Gastroesophageal sphincter (tissue), 4 donors: Measurements from ENCODE around the gene DNAJC25. TPM values are rescaled to one million over a fixed set of nuclear protein-coding genes. Genes with fewer than 3 reads are reported as not detected.

ENCODE experiments used
- ATAC-seq: fragments of 150-250 bp; one replicate; pipeline ENCODE4 v1.9.1; 2016; ENCODE audit warnings: mild to moderate bottlenecking, moderate library complexity
- H3K27ac ChIP-seq, 4 donors: fragments of 200-600 bp; sonication (generic) in 3 of 4; 1 replicate in 3 of 4; 2 replicates in 1 of 4; pipeline ENCODE4 v1.5.1; 2016 to 2019
- H3K27me3 ChIP-seq: fragments of 200-600 bp; sonication (generic); one replicate; pipeline ENCODE4 v1.5.1; 2019
- H3K36me3 ChIP-seq, 2 donors: fragments of 200-600 bp; sonication (generic); one replicate each; pipeline ENCODE4 v1.5.1; 2019; ENCODE audit warnings: control low read depth in 1 of 2
- H3K4me1 ChIP-seq, 3 donors: fragments of 200-600 bp; sonication (generic); 1 replicate in 2 of 3; 2 replicates in 1 of 3; pipeline ENCODE4 v1.5.1; 2016 to 2019; ENCODE audit warnings: control low read depth in 2 of 3
- H3K4me3 ChIP-seq, 2 donors: fragments of 200-600 bp; sonication (generic); one replicate each; pipeline ENCODE4 v1.5.1; 2019; ENCODE audit warnings: mild to moderate bottlenecking in 1 of 2, moderate library complexity in 1 of 2
- H3K9me3 ChIP-seq, 3 donors: fragments of 200-600 bp; sonication (generic); one replicate each; pipeline ENCODE4 v1.5.1; 2017 to 2019; ENCODE audit warnings: control low read depth in 2 of 3
- CTCF ChIP-seq, 4 experiments: fragments of 200-600 bp in 2 of 4; fragments of 450-650 bp in 2 of 4; sonication (generic) in 1 of 4; IDR thresholded peaks; one replicate each; pipeline ENCODE4 v1.5.1; 2017 to 2019; ENCODE audit warnings: antibody characterized with exemption in 4 of 4, mild to moderate bottlenecking in 2 of 4, moderate library complexity in 2 of 4
- EP300 ChIP-seq: sonication (generic); formaldehyde crosslinking; IDR thresholded peaks from one replicate; pipeline ENCODE4 v1.6.1; 2017; ENCODE audit warnings: antibody characterized with exemption, mild to moderate bottlenecking
- POLR2A ChIP-seq, 2 donors: fragments of 450-650 bp; IDR thresholded peaks; one replicate each; pipeline ENCODE4 v1.6.1; 2017; ENCODE audit warnings: antibody characterized with exemption in 2 of 2, mild to moderate bottlenecking in 2 of 2, moderate library complexity in 1 of 2
- POLR2AphosphoS5 ChIP-seq: sonication (generic); formaldehyde crosslinking; IDR thresholded peaks from one replicate; pipeline ENCODE4 v1.6.1; 2017; ENCODE audit warnings: antibody characterized with exemption
- WGBS, 2 donors: methylation state at CpG; one replicate each; pipeline ENCODE4 v1.1.5; 2018; ENCODE audit warnings: low coverage in 1 of 2; 5-methylcytosine and 5-hydroxymethylcytosine counted together
- total RNA-seq, 4 donors: library from RNA; depleted of rRNA; stranded (reverse); fragments of >200 nt; gene quantifications; one replicate each; pipeline ENCODE4 v1.1.0, GENCODE V29; 2016

DNAJC25 gene
- total RNA-seq, 4 donors from 2014 or later = 7.9 to 9.9 (median 9.2) TPM

- Histone ChIP-seq H3K4me3 (no peak overlapping the region), H3K36me3 (peaks cover 0 to 58% of the 10 kb centered on the region in 2 donors), H3K27me3 (no peaks in the 10 kb centered on the region), H3K9me3 (no peaks in the 10 kb centered on the region), H3K4me1 (no peaks in the 10 kb centered on the region), H3K27ac (no peak overlapping the region)
- TF ChIP-seq CTCF (IDR thresholded peaks at IDR 0.05) (no peak), POLR2A (IDR thresholded peaks at IDR 0.05) (no peak), EP300 (no peak), POLR2AphosphoS5 (no peak)
- ATAC-seq = no peak
- WGBS, 2 donors = 100% methylated on average over 1 to 2 of the region's 2 CpGs
Observed at GRCh38 chr9:111674319-111674718, 43.2 kb downstream of the DNAJC25 start.

GRCh38 chr9:111676116-111676515 is 45.0 kb downstream of the DNAJC25 start:
- H3K27me3 ChIP-seq = no peaks in the 10 kb centered on the region
- WGBS, 2 donors = 87 to 95% methylated on average over 3 of the region's 3 CpGs
- no peak for TF ChIP-seq CTCF (IDR thresholded peaks at IDR 0.05)
- no peak for TF ChIP-seq EP300
- TF ChIP-seq POLR2AphosphoS5 = no peak
- no peak for TF ChIP-seq POLR2A (IDR thresholded peaks at IDR 0.05)
- no peaks in the 10 kb centered on the region for H3K4me1 ChIP-seq
- no peak for ATAC-seq
- no peak overlapping the region for H3K27ac ChIP-seq
- H3K9me3 ChIP-seq = no peaks in the 10 kb centered on the region
- peaks cover 0 to 60% of the 10 kb centered on the region in 2 donors for H3K36me3 ChIP-seq
- no peak overlapping the region for H3K4me3 ChIP-seq

GRCh38 chr9:111678293-111678692 is 47.2 kb downstream of the DNAJC25 start:
- ATAC-seq = no peak
- WGBS, 2 donors = 83 to 96% methylated on average over 1 to 5 of the region's 5 CpGs
- no peak overlapping the region for H3K27ac ChIP-seq
- no peaks in the 10 kb centered on the region for H3K9me3 ChIP-seq
- H3K36me3 ChIP-seq = peaks cover 0 to 55% of the 10 kb centered on the region in 2 donors
- TF ChIP-seq POLR2AphosphoS5 = no peak
- TF ChIP-seq POLR2A (IDR thresholded peaks at IDR 0.05) = no peak
- no peak for TF ChIP-seq CTCF (IDR thresholded peaks at IDR 0.05)
- no peak for TF ChIP-seq EP300
- no peaks in the 10 kb centered on the region for H3K4me1 ChIP-seq
- no peak overlapping the region for H3K4me3 ChIP-seq
- no peaks in the 10 kb centered on the region for H3K27me3 ChIP-seq

- peaks cover 0 to 49% of the 10 kb centered on the region in 2 donors for H3K36me3 ChIP-seq
- H3K4me3 ChIP-seq = no peak overlapping the region
- ATAC-seq = no peak
- TF ChIP-seq POLR2AphosphoS5 (no peak), CTCF (IDR thresholded peaks at IDR 0.05) (no peak), POLR2A (IDR thresholded peaks at IDR 0.05) (no peak), EP300 (no peak)
- WGBS, 2 donors = 88 to 96% methylated on average over 2 to 6 of the region's 6 CpGs
- H3K9me3 ChIP-seq = no peaks in the 10 kb centered on the region
- no peaks in the 10 kb centered on the region for H3K4me1 ChIP-seq
- H3K27me3 ChIP-seq = no peaks in the 10 kb centered on the region
- no peak overlapping the region for H3K27ac ChIP-seq
Observed at GRCh38 chr9:111679199-111679598, 48.1 kb downstream of the DNAJC25 start.

- TF ChIP-seq CTCF (IDR thresholded peaks at IDR 0.05) (no peak), EP300 (no peak), POLR2A (IDR thresholded peaks at IDR 0.05) (no peak), POLR2AphosphoS5 (no peak)
- no peak for ATAC-seq
- Histone ChIP-seq H3K27me3 (no peaks in the 10 kb centered on the region), H3K9me3 (no peaks in the 10 kb centered on the region), H3K36me3 (peaks cover 0 to 23% of the 10 kb centered on the region in 2 donors), H3K4me3 (no peak overlapping the region), H3K4me1 (no peaks in the 10 kb centered on the region), H3K27ac (no peak overlapping the region)
- 100% methylated on average over 1 of the region's 1 CpG for WGBS, 2 donors
Observed at GRCh38 chr9:111683392-111683791, 52.3 kb downstream of the DNAJC25 start.
